ENCODE data around the gene S100A8.

The S100A8 gene

DNA sequence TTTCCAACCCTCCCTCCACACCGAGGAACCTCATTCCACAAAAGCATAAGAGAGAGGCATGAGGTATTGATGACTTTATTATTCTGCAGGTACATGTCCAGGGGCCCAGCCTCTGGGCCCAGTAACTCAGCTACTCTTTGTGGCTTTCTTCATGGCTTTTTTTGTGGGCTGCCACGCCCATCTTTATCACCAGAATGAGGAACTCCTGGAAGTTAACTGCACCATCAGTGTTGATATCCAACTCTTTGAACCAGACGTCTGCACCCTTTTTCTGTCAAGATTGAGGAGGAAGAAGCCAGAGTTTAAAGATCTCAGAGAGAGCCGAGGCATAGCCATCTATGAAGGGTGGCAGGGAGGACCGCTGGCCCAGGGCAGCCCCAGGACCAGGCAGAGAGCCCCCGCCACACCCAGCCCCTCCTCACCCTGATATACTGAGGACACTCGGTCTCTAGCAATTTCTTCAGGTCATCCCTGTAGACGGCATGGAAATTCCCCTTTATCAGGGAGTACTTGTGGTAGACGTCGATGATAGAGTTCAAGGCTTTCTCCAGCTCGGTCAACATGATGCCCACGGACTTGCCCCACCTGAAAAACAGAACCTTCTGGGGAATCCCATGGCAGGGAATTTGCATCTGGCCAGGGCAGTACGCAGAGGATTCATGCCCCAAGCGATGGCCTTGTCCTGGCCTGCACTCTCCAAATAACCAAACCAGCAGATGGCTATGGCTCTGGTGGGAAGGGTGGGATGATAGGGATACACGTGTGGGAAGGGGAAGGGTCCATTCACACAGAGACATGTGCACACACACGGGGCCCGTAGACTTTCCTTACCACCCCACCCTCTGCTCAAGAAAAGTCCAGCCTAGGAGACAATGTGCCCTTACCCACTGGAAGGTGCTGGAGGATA is 647 bp downstream of the S100A8 start:
- no peak for DNase-seq (ENCODE audit: low spot score)

DNA sequence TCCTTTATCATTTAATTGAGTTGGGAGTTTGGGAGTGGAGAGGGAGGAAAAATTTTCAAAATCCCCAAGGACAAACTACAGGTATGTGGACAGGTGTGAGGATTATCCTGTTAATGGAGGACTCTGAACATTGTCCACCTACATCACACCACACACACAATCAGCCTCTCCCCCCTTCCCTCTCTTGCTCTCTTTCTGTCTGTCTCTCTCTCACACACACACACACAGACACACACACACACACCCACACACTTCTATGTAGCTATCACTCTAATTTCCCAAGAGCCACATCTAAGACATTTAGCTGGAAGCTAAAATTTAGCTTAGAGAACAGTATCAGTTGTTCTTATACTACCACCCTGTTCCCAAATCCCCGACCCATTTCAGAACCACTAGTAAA is 1.5 kb downstream of the S100A8 start:
- DNase-seq (ENCODE audit: low spot score) = no peak

DNA sequence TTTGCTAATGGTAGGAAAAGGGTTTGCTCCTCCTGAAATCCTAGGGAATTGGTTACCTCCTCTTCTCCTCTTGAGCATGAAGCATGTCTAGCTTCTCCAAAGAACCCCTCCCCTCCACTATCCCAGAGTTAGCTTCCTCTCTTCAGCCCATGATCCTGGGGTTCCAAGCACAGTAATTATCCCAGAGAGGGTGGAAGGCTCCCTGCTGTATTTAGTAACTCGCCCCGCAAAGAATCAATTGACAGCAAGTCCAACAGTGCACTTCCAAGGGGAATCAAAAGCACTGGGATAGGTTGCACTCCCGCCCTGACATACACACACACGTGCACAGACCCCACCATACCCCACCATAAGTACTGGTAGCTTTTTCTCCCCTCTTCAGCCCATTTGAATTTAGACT is 3.1 kb downstream of the S100A8 start:
- no peak for DNase-seq (ENCODE audit: low spot score)

- no peak for DNase-seq (ENCODE audit: low spot score)
Observed at GRCh38 chr1:153387001-153387400, 3.9 kb downstream of the S100A8 start.

DNA sequence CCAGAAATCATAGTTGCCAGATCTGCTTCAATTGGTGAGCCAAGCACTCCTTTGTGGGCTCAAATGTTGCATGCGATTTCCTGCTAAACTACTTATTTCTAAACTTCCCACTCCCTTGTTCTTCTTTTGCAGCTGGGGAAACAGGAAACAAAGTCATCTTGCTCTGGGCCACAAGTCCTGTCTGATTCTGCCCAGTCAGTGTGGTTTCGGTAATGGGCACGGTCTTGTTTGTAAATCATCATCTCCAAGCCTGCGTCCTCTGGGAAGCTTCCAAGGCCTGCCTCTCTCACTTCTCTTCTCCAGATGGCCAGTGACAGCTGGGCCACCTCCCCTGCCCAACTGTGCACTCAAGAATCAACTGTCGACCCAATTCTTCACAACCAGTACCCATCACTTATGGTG is 4.4 kb downstream of the S100A8 start:
- DNase-seq (ENCODE audit: low spot score) = no peak

- DNase-seq (ENCODE audit: low spot score) = no peak
Observed at GRCh38 chr1:153384958-153385580, 5.8 kb downstream of the S100A8 start.

GRCh38 chr1:153380711-153381110 is 10.2 kb downstream of the S100A8 start:
- no peak for DNase-seq (ENCODE audit: low spot score)

DNA sequence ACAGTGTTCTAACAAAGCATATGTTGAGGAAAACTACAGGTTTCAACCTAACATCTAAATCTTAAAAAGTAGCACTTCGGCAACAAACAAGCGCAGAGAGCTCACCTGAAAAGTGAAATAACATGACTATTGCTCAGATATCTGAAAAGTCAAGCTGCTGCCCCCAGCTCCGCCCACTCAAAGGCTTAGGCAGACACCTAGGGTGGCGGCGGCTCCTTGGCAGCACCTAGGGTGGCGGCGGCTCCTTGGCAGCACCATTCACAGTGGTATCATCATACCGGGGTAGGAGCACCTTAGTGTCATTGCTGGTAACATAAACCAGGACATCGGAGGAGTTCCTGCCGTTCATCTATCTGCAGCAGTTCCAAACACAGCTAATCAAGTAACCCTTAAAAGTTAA is 11.3 kb downstream of the S100A8 start:
- DNase-seq (ENCODE audit: low spot score) = no peak

GRCh38 chr1:153375511-153375910 is 15.4 kb downstream of the S100A8 start, which contains the start of gene S100A12:
Gene S100A12, minus strand, starts transcription at chr1:153375621. Its CDS starts 1,029 bp downstream, at chr1:153374592.
- no peak for DNase-seq (ENCODE audit: low spot score)

DNA sequence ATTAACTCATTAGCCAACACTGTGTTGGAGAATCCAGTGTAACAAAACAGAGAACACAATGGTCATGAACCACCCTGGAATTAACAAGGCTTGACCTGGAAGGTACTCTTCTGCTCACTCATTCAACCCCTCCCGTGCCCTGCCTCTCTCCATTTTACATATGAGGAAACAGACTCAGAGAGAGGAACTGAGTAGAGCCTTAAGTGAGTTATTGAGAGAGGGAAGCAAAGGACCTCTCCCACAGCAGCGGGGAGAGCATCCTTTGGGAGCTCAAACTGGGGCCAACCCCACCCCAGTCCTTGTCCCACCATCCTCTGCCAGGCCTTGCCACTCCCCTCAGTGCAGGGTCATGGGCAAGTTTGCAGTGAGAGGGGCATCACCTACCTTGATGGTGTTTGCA is 16.8 kb downstream of the S100A8 start:
- DNase-seq (ENCODE audit: low spot score) = no peak

- DNase-seq (ENCODE audit: low spot score) = no peak
Observed at GRCh38 chr1:153372571-153372970, 18.3 kb downstream of the S100A8 start.

- no peak for DNase-seq (ENCODE audit: low spot score)
Observed at GRCh38 chr1:153371231-153371630, 19.6 kb downstream of the S100A8 start.

GRCh38 chr1:153370146-153370545 is 20.7 kb downstream of the S100A8 start:
- no peak for DNase-seq (ENCODE audit: low spot score)

GRCh38 chr1:153368495-153368894 is 22.4 kb downstream of the S100A8 start:
- no peak for DNase-seq (ENCODE audit: low spot score)

DNA sequence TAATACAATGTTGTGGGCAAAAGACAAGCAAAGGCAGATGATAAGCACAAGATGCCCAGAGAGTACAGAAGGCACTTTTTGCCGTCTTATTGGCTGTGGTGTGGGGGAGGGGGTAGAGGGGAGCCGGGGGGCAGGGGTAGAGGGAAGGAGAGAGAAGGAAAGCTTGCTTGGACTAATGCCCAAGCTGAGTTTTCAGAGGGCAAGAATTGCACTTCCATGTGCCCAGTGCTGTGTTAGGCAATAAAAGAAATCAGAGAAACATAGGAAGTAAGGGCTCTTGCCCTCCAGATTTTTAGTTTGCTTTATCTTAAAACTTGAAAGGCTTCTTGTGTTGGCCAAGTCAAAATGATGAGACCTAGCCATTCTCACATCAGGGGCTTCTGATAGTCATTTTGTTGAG is 23.8 kb downstream of the S100A8 start:
- DNase-seq (ENCODE audit: low spot score) = no peak

DNA sequence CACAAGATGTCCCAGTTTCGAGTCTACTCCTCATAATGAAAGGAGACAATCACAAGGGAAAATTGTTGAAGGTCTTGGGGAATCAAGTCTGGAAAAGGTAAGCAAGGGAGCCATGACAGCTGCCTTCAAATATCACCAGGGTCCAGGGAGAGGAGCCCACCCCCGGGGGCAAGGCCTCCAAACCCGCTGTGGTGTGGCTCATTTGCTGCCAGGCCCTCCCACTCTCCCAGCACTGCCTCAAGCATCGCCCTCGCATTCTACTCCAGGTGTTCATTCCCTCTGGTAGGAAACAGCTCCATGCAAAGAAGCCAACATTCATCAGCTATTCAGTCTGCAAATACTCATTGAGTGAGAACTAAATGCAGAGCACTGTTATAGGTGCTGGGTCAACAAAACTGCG is 24.6 kb downstream of the S100A8 start:
- DNase-seq (ENCODE audit: low spot score) = no peak

DNA sequence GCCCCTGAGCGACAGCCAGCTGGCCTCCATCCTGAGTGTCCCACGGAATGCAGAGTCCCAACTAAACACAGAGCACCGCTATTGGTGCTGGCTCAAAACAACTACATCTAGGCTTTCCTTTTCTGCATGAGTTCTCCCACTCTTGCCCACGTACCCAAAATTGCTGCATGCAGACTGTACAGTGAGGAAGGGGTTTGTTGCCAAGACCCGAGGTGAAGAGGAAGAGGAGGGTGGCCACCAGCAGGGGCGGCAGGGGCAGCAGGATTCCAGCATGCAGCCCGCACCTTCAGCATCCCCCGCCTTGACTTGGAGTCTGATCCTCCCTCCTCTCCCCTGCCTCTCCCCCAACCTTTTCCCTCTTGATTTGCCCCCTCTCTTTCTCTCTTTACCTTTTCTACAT is 25.2 kb downstream of the S100A8 start:
- DNase-seq (ENCODE audit: low spot score) = no peak

GRCh38 chr1:153364766-153365666 is 25.9 kb downstream of the S100A8 start:
- DNase-seq (ENCODE audit: low spot score) = no peak

DNA sequence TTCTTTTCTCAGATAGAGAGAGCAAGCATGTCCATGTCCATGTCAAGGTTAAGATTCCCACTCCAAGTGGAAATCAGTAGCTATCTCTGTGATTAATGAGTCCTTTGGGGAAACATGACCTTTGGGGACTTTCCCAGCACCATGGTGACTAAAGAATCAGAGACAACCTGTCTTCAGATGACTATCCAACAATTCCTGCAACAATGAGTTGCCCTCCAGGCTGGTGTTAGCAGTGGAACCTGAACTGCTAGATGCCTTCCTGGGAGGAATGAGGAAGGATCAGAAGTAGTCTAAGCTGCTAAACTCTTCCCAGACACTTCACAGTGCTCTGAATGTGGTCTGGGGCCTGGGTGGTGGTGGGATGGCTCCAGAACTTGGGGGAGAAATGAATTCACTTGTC is 26.7 kb downstream of the S100A8 start:
- DNase-seq (ENCODE audit: low spot score) = no peak

DNA sequence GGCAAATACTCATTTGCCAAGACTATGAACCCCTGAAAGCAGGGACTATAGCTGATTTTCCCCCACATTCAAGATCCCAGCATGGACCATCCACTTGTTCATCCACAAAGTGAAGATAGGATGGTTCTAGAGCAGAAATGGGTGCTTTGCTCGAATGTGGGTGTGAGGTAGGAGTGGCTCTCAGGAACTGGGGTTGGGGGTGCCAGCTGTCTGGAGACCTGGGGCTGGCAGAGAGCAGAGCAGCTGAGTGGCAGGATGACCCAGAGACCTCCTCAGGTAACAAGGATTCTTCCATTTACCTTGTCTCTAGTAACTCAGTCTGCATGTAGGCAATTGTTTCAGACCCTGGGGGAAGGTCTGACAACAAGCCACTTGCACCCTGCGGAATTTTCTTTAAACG is 27.2 kb downstream of the S100A8 start:
- DNase-seq (ENCODE audit: low spot score) = no peak

DNA sequence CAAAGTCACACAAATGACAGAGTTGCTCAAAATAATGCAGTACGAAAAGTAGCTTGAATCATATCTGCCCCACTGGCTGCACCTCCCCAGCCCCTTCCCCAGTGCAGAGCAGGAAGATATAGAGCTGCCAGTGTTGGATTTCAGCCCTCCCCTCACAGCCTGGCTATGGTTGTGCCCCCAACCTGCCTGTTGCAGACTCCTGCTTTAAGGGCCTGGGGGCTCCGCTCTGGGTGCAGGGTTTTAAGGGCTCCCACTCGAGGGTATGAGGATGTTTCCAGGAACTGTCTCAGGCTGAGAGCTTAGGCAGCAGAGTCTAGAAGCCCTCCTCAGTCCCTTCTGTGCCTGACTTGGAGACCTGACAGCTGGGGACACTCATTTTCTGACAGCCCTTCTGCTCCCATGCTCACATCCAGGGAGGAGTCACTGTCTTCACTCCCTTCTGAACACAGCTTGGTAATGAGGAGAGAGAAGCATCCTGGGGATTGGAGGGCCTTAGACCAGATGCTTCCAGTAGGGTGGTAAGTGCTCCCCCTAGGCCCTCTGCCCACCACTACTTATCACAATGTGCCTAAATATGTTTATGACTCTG is 28.6 kb downstream of the S100A8 start:
- no peak for DNase-seq (ENCODE audit: low spot score)

DNA sequence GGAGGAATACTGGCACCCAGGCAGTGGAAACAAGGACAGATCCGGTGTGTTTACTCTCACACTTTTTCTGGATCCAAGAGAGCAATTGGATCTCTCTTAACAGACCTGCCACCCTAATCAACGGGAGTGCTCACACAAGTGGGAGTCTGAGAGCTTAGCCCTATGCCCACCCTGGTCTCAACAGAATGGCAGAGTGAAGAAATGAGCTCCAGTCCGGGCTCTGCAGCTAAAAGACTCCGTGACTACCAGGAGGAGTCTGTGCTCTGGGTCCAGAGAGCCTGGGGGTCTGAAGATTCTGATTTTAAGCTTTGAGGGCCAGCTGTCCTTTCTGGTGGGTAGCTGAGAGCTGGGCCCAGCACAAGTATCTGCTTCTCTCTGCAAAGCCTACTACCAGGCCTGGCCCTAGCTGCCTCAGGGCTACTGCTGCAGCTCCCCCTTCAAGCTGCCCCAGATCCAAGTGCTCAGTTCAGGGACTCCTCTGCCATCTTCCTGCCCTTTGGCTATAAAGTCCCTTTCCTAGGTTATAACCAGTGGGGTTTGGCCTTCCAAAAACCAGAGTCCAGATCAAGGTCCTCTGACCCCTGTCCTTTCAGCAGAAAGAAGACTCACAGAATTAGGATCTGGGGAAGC is 29.3 kb downstream of the S100A8 start:
- DNase-seq (ENCODE audit: low spot score) = no peak
